MV-4-11 (cell line): ENCODE measurements around the gene SPECC1L.

ENCODE experiments used
- DNase-seq: peaks from one replicate; lab custom pipeline; 2025; lab: John Stamatoyannopoulos, UW

The SPECC1L gene

GRCh38 chr22:24400034-24400725, 129.5 kb downstream of the SPECC1L start:
- DNase-seq = no peak

DNA sequence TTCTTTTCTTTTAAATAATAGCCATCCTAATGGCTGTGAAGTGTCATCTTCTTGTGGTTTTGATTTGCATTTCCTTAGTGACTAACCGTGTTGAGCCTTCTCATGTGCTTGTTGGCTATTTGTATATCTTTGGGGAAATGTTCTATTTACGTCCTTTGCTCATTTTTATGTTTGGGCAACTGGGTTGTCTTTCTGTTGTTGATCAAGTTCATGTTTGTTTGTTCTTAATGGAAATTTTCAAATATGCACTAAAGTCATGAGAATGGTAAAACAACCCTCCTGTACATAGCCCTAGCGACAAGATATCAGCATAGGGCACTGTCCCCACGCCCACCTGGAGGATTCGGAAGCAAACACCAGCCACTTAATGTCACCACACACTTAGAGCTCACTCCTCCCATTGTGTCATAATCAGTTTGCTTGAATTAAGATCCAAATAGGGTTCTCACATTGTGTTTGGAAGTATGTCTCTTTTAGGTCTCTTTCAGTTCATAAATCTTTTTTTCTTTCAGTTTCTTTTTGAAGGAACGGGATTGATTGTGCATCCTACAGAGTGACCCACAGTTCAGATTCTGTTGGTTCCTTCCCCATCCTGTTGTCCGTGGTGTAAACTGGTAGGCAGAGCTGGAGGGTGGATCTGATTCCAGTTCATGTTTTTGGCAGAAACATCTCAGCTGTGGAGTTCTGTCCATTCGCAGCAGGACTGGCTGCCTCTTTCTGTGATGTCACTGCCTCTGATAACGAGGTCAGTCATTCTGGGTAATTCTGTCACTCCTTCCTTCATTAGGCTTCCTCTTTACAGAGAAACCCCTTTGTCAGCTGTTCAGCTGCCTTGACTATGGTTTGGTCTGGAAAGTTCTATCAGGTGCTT, 130.3 kb downstream of the SPECC1L start:
- DNase-seq = no peak

GRCh38 chr22:24401931-24402367, 131.3 kb downstream of the SPECC1L start:
- no peak for DNase-seq

DNA sequence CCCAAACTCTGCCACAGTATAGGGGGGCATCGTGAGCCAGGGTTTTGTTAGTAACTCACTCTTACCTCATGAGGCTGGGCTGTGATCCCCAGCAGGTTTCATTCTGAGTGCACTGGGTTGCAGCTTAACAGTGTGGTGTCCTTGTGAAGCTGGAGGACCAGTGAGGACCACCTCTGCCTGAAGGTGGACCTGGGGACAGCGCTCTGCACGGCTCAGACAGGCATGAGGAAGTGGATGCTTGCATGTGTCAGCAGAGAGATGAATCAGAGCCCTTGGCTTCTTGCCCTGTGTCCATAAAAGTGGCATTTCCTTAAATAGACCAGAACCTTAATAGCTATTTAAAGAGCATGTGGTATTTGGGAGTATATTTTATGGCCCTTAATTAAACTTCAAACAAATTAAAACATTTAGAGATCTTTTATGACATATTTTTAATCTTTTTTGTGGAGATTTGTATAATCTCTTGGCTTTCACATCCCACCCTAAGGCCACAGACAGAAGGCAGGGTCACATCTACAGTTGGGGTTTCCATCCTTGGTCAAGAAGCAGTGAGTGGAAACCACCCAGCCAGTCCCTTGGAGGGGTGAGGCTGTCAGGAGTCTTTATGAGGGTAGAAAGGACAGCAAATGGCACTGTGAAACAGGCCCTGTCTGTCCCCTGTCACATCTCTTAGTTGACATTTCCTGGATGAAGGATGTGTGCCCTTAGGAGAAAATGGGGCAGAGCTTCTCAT, 132.0 kb downstream of the SPECC1L start:
- DNase-seq = peak; percentile 93

GRCh38 chr22:24403346-24403745, 132.7 kb downstream of the SPECC1L start:
- no peak for DNase-seq

DNA sequence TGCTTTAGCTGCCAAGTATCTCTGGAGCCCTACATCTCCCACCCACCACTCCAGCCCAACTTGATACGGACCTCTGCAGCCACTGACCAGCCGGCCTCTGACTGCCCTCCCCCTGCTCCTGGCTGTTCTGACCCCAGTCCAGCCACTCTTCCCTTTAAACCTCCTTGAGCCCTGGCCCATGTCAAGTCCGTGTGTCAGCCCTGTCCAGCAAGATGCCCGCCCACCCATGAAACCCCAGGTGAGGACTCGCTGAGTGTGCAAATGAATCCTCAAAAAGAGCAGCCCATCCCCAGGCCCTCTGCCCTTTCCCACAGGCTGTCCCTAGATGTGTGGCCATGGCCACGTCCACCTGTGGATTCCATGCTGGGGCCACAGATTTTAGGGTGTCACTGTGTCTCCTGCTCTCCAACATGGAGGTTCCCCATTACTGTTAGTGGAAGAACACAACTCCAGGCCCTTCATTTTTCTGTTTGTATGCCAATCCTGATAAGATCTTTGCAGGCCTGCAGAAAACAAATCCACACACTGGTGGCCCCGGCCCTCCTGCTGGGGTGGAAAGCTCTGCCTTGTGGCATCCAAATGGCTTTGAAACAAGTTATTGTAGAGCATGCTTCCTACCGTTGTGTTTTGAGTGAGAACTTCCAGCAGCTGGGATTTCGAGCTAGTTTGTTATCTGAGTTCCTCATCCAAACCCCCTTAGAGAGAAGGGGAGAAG, 134.1 kb downstream of the SPECC1L start:
- DNase-seq = no peak

DNA sequence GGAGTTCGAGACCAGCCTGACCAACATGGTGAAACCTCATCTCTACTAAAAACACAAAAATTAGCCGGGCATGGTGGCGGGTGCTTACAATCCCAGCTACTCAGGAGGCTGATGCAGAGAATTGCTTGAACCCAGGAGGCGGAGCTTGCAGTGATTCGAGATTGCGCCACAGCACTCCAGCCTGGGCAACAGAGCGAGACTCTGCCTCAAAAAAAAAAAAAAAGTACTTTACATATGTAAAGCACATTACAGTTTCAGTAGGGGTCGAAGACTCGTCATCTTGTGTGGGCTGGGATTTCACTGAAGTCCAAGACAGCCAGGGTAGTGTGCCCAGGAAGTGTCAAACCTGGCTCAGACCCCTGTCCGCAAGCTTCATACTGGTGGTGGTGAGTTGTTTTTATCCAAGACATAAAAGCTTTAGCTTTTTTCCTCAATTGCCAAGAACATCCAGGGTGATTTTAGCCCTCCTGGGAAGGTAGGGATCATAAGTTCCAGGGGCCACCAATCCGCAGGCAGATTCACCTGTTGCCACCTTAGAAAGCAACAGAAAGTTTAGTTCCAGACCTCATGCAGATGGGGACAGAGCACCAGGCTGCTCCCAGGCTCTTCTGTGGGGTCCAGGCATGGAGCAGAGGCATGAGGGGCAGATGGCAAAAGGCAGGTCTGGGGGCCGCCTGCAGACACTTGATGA, 135.1 kb downstream of the SPECC1L start:
- DNase-seq = no peak

- DNase-seq = no peak
Observed at GRCh38 chr22:24406322-24407277, 136.0 kb downstream of the SPECC1L start.

- no peak for DNase-seq
Observed at GRCh38 chr22:24407278-24407665, 136.6 kb downstream of the SPECC1L start.

GRCh38 chr22:24407884-24408283, 137.3 kb downstream of the SPECC1L start:
- DNase-seq = no peak

DNA sequence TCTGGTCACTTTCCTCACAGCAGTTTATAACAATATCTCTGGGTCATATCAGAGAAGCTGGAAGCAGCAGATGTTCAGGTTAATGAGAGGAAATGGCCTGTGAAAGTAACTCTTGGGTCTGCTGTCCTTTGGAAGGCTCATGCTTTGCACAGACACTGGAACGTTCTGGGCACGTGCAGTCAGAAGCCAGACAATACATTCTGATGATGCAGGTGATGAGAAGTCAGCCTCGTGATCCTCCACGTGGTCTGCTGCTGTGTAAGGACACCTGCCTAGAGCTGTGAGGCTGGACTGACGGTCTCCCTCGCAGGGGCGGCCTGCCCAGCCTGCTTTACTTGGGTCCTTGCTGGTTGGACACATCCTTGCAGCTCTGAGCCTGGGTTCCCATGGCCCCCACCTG, 138.0 kb downstream of the SPECC1L start:
- DNase-seq = no peak

DNA sequence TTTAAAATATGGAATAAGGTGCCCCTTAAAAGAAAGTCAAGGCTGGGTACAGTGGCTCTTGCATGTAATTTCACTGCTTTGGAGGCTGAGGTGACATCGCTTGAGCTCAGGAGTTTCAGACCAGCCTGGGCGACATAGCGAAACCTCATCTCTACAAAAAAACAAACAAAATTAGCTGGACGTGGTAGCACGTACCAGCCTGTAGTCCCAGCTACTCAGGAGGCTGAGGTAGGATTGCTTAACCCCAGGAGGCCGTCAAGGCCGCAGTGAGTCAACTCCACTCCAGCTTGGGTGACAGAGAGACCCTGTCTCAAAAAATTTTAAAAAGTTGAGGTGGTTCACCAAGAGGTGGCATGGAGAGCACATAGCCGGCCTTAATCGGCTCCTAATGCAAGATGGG, 139.1 kb downstream of the SPECC1L start:
- DNase-seq = no peak

DNA sequence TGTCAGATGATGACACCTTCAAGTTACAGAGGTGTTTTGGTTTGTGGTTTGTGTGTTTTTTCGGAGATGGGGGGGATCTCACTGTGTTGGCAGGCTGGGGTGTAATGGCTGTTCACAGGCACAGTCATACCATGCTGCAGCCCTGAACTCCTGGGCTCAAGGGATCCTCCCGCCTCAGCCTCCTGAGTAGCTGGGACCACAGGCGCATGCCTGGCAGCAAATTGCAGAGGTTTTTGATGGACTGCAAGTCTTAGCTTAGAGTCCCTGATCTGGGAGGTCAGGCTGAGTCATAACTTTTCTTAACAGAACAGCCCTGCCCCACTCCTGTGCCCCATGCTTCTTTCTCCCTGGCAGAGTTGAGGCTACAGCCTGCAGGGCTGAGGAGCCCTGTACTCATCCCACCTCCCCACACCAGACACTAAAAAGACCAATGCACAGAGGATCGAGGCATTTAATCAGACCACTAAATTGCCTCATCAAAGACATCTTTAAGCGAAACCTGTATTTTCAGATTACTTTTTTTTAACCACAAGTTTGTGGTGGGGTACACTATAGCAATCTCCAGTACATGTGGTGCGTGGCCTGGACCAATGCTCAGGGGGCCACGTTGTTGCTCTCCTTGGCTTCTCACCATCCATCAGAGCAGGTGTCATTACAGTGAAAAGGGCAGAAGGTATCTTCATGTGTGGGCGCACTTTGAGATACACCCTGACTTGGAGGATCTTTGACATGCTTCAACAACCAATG, 139.7 kb downstream of the SPECC1L start:
- DNase-seq = peak; percentile 48

GRCh38 chr22:24411256-24412004, 140.8 kb downstream of the SPECC1L start:
- no peak for DNase-seq

- DNase-seq = no peak
Observed at GRCh38 chr22:24412274-24412673, 141.6 kb downstream of the SPECC1L start.

GRCh38 chr22:24413271-24413670, 142.6 kb downstream of the SPECC1L start:
- DNase-seq = no peak

DNA sequence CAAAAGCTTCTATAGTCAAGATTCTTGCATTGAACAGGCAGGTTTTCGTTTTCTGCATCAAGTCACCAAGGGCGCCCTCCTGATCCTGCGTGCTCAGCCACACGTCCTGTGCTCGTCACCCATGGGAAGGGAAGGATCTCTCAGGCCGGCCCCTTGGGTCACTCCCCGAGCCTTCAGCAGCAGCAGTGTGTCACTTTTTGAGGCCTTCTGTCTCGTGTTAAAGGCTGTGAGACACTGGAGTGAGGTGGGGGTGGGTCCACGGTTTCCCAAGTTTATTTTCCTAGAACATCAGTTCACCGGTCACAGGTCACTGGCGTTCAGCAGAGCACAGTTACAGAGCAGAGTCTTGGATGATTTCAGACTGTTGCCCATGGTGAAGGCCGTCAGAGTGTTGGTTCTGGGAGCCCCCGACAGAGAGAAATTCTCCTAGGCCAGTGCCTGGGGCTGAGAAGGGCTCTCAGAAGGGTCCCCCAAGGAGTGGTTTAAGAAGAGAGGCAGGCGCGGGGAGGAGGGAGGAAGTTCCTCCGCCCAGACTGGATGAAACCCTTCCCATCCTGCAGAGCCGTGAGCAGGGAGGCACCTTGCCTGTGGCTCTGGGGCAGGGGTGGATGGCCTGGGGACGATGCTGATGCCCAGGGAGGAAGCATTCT, 143.2 kb downstream of the SPECC1L start:
- no peak for DNase-seq

GRCh38 chr22:24414523-24414922, 143.9 kb downstream of the SPECC1L start:
- DNase-seq = no peak
